A549 treated with RU486 at 1 μM for 4 hours (cell line): Measurements from ENCODE around the gene TMEFF2. TPM values are rescaled to one million over a fixed set of nuclear protein-coding genes. Genes with fewer than 3 reads are reported as not detected.

Experiments used
- total RNA-seq: library from RNA; stranded (reverse); fragments of 200-300 nt; extraction: Qiagen RNA extraction; gene quantifications from 5 replicates; pipeline ENCODE4 v1.2.3, GENCODE V29; 2022; ENCODE audit warnings: low read depth

The TMEFF2 gene, protein sequence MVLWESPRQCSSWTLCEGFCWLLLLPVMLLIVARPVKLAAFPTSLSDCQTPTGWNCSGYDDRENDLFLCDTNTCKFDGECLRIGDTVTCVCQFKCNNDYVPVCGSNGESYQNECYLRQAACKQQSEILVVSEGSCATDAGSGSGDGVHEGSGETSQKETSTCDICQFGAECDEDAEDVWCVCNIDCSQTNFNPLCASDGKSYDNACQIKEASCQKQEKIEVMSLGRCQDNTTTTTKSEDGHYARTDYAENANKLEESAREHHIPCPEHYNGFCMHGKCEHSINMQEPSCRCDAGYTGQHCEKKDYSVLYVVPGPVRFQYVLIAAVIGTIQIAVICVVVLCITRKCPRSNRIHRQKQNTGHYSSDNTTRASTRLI
- total RNA-seq: 0.20 to 0.94 TPM (median 0.26 TPM) in 5 replicates

DNA sequence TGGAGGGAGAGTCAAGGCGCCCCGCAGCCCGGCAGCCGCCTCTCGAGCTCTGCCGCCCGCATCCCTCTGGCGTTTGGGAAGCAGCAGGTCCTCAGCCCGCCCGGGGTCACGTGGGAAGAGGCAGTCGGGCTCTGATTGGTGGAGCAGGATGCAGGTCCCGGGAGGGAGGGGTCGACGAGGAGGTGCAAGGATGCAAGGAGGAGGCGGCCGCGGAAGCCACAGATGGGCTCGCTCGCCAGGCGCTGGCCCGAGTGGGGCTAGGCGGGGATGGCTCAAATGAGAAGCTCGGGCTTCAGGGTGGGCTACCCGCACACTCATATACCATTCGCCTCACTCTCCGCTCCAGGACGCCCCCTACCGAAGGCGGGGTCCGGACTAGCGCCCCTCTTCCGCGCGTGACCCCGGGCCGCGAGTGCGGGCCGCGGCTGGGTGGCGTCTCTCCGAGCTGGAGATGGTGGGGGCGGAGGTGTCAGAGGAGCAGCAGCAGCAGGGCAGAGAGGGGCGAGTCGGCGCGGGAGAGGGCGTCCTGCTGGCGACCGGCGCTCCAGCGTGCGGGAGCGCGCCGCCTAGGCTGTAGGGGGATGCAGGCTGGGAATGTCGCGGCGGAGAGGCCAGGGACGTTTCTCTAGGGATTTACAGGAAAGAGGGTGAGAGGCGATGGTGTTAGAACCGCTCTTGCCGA lies at the start of gene TMEFF2:
TMEFF2 (minus strand) TSS at position 68 of the 682 bp plus-strand sequence. CDS start 409 bp downstream, outside the sequence.

